ENCODE results near the gene CCNDBP1.
"Not testable (repeated sequence)": the region's sequence is repeated elsewhere in the genome, so short reads cannot be mapped to it uniquely, and the experiment has no call there.

The CCNDBP1 gene

GRCh38 chr15:43153269-43153668 lies 31.9 kb upstream of the CCNDBP1 start:
- TF ChIP-seq CTCF (conservative IDR thresholded peaks at IDR 0.05; ENCODE audit: low read length) (no peak), EZH2phosphoT487 (IDR thresholded peaks at IDR 0.05; ENCODE audit: borderline replicate concordance) (no peak)
- H2AFZ ChIP-seq (ENCODE audit: low read length): no peak overlapping the region
- no peaks in the 10 kb centered on the region for H3K9me2 ChIP-seq (replicated peaks; ENCODE audit: low read depth, low read length)
- H3F3A ChIP-seq (ENCODE audit: low read depth): no peaks in the 10 kb centered on the region
- peaks cover 9% of the 10 kb centered on the region; the same call in 1 of the 2 replicates for H3K36me3 ChIP-seq (ENCODE audit: insufficient read depth, low read length)
- H3K4me2 ChIP-seq (ENCODE audit: low read depth, low read length, poor library complexity, severe bottlenecking): no peak overlapping the region
- no peaks in the 10 kb centered on the region for H3K4me1 ChIP-seq (ENCODE audit: insufficient read depth, low read length, poor library complexity, severe bottlenecking)
- no peaks in the 10 kb centered on the region for H4K20me1 ChIP-seq (ENCODE audit: insufficient read depth, low read length, poor library complexity, severe bottlenecking)
- no peaks in the 10 kb centered on the region for H3K9me3 ChIP-seq (ENCODE audit: insufficient read depth, low read depth, low read length)
- H3K27me3 ChIP-seq (ENCODE audit: insufficient read depth, low read length, poor library complexity, severe bottlenecking): no peaks in the 10 kb centered on the region
- no peak overlapping the region for H3K9ac ChIP-seq (ENCODE audit: low read depth, low read length, poor library complexity, severe bottlenecking)
- H3K79me2 ChIP-seq (ENCODE audit: insufficient read depth, low read length): no peaks in the 10 kb centered on the region
- H3K4me3 ChIP-seq (ENCODE audit: low read length, poor library complexity, severe bottlenecking): no peak overlapping the region

GRCh38 chr15:43165801-43166325 lies 19.3 kb upstream of the CCNDBP1 start:
- Histone ChIP-seq H3K9me3 (ENCODE audit: insufficient read depth, low read depth, low read length) (no peaks in the 10 kb centered on the region), H3K36me3 (ENCODE audit: insufficient read depth, low read length) (peaks cover 27% of the 10 kb centered on the region; the same call in 1 of the 2 replicates), H3K4me1 (ENCODE audit: insufficient read depth, low read length, poor library complexity, severe bottlenecking) (no peaks in the 10 kb centered on the region), H3K79me2 (ENCODE audit: insufficient read depth, low read length) (no peaks in the 10 kb centered on the region), H4K20me1 (ENCODE audit: insufficient read depth, low read length, poor library complexity, severe bottlenecking) (no peaks in the 10 kb centered on the region), H2AFZ (ENCODE audit: low read length) (no peak overlapping the region), H3K9me2 (replicated peaks; ENCODE audit: low read depth, low read length) (no peaks in the 10 kb centered on the region), H3F3A (ENCODE audit: low read depth) (no peaks in the 10 kb centered on the region), H3K27me3 (ENCODE audit: insufficient read depth, low read length, poor library complexity, severe bottlenecking) (no peaks in the 10 kb centered on the region), H3K9ac (ENCODE audit: low read depth, low read length, poor library complexity, severe bottlenecking) (no peak overlapping the region), H3K4me2 (ENCODE audit: low read depth, low read length, poor library complexity, severe bottlenecking) (no peak overlapping the region), H3K4me3 (ENCODE audit: low read length, poor library complexity, severe bottlenecking) (no peak overlapping the region)
- no peak for TF ChIP-seq EZH2phosphoT487 (IDR thresholded peaks at IDR 0.05; ENCODE audit: borderline replicate concordance)
- no peak for TF ChIP-seq CTCF (conservative IDR thresholded peaks at IDR 0.05; ENCODE audit: low read length)

- H3K79me2 ChIP-seq (ENCODE audit: insufficient read depth, low read length); H3K9me2 ChIP-seq (replicated peaks; ENCODE audit: low read depth, low read length); H2AFZ ChIP-seq (ENCODE audit: low read length); H3F3A ChIP-seq (ENCODE audit: low read depth); H3K9ac ChIP-seq (ENCODE audit: low read depth, low read length, poor library complexity, severe bottlenecking); H3K4me1 ChIP-seq (ENCODE audit: insufficient read depth, low read length, poor library complexity, severe bottlenecking); H4K20me1 ChIP-seq (ENCODE audit: insufficient read depth, low read length, poor library complexity, severe bottlenecking); H3K4me3 ChIP-seq (ENCODE audit: low read length, poor library complexity, severe bottlenecking); H3K9me3 ChIP-seq (ENCODE audit: insufficient read depth, low read depth, low read length); H3K27me3 ChIP-seq (ENCODE audit: insufficient read depth, low read length, poor library complexity, severe bottlenecking); H3K4me2 ChIP-seq (ENCODE audit: low read depth, low read length, poor library complexity, severe bottlenecking): not testable (repeated sequence)
- peaks cover 21% of the 10 kb centered on the region for H3K36me3 ChIP-seq (ENCODE audit: insufficient read depth, low read length)
These were observed 17.9 kb upstream of the CCNDBP1 start for GRCh38 chr15:43167261-43167660.
